IMR-90 (cell line): ENCODE data around the gene ARHGEF12. TPM values are rescaled to one million over a fixed set of nuclear protein-coding genes. Genes with fewer than 3 reads are reported as not detected.
A peak's percentile ranks its signal among the peaks of the same experiment; 100 is the strongest.

Source experiments
- ATAC-seq: fragments of 200-7000 bp; cut with Tn5 transposase; 2 replicates; pipeline ENCODE4 v1.9.1; 2020; ENCODE audit warnings: low read depth, mild to moderate bottlenecking, moderate library complexity
- BruUV-seq: library from RNA; stranded (reverse); fragments of 400-500 nt; replicated peaks from 2 replicates; lab custom pipeline; 2021; lab: Mats Ljungman, UMichigan
- CTCF ChIA-PET: fragments of 300-600 bp; formaldehyde crosslinking; extraction: SDS; loops from one replicate; lab custom pipeline; 2021; ENCODE audit warnings: antibody characterized with exemption; lab: Yijun Ruan, JAX
- POLR2A ChIA-PET: fragments of 300-600 bp; sonication (Branson Sonifier 250); formaldehyde crosslinking; loops from one replicate; lab custom pipeline; 2022; ENCODE audit warnings: antibody characterized with exemption; ENCODE audit not compliant: unreplicated experiment; lab: Charles Lee
- DNase-seq: peaks from one replicate; pipeline ENCODE4 v3.0.0; 2013
- H2AFZ ChIP-seq: replicated peaks from 2 replicates; pipeline ENCODE3; 2013; ENCODE audit warnings: low read length, mild to moderate bottlenecking; ENCODE audit not compliant: poor library complexity
- H2AK5ac ChIP-seq: 2 replicates; pipeline ENCODE4 v1.6.1; 2013; ENCODE audit warnings: low read depth, low read length, inconsistent platforms
- H2AK9ac ChIP-seq: replicated peaks from 2 replicates; pipeline ENCODE3; 2013; ENCODE audit warnings: mild to moderate bottlenecking, low read depth, low read length, moderate library complexity; ENCODE audit not compliant: poor library complexity
- H2BK120ac ChIP-seq: 2 replicates; pipeline ENCODE4 v1.6.1; 2013; ENCODE audit warnings: low read depth, low read length, inconsistent platforms
- H2BK15ac ChIP-seq: 3 replicates; pipeline ENCODE4 v1.6.1; 2013; ENCODE audit warnings: low read depth, low read length, inconsistent platforms
- H2BK20ac ChIP-seq: 2 replicates; pipeline ENCODE4 v1.6.1; 2013; ENCODE audit warnings: low read depth, mild to moderate bottlenecking, inconsistent platforms, low read length, moderate library complexity
- H2BK5ac ChIP-seq: 2 replicates; pipeline ENCODE4 v1.6.1; 2013; ENCODE audit warnings: mild to moderate bottlenecking, low read depth, low read length, inconsistent platforms; ENCODE audit not compliant: poor library complexity, severe bottlenecking
- H3K14ac ChIP-seq: replicated peaks from 2 replicates; pipeline ENCODE4 v1.6.1; 2013; ENCODE audit warnings: low read depth, low read length, inconsistent platforms
- H3K18ac ChIP-seq: 2 replicates; pipeline ENCODE4 v1.6.1; 2013; ENCODE audit warnings: low read depth, low read length, control low read depth
- H3K23ac ChIP-seq: 2 replicates; pipeline ENCODE4 v1.6.1; 2013; ENCODE audit warnings: low read depth, low read length, inconsistent platforms
- H3K27ac ChIP-seq: 2 replicates; pipeline ENCODE4 v1.5.1; 2013; ENCODE audit warnings: mild to moderate bottlenecking, control low read depth, low read length; ENCODE audit not compliant: insufficient read depth
- H3K27me3 ChIP-seq: 2 replicates; pipeline ENCODE4 v1.6.1; 2013; ENCODE audit warnings: low read length; ENCODE audit not compliant: control insufficient read depth, insufficient read depth
- H3K36me3 ChIP-seq: 2 replicates; pipeline ENCODE4 v1.6.1; 2013; ENCODE audit warnings: low read length, mixed read lengths; ENCODE audit not compliant: control insufficient read depth, insufficient read depth
- H3K4ac ChIP-seq: 2 replicates; pipeline ENCODE4 v1.6.1; 2013; ENCODE audit warnings: low read depth, low read length, inconsistent platforms
- H3K4me1 ChIP-seq: 2 replicates; pipeline ENCODE4 v1.6.1; 2013; ENCODE audit warnings: low read length, mixed read lengths; ENCODE audit not compliant: control insufficient read depth, insufficient read depth
- H3K4me2 ChIP-seq: 2 replicates; pipeline ENCODE4 v1.6.1; 2013; ENCODE audit warnings: low read depth, mild to moderate bottlenecking, control low read depth, low read length, moderate library complexity
- H3K4me3 ChIP-seq: 2 replicates; pipeline ENCODE4 v1.5.1; 2013; ENCODE audit warnings: low read depth, mild to moderate bottlenecking, control low read depth, low read length, moderate library complexity; ENCODE audit not compliant: insufficient read depth
- H3K56ac ChIP-seq: 2 replicates; pipeline ENCODE4 v1.6.1; 2013; ENCODE audit warnings: low read length, inconsistent platforms; ENCODE audit not compliant: insufficient read depth; ENCODE audit errors: extremely low read depth
- H3K79me1 ChIP-seq, 2 experiments: 2 replicates each; pipeline ENCODE4 v1.6.1; 2013; ENCODE audit warnings: low read length in 2 of 2, inconsistent platforms in 1 of 2, low read depth in 1 of 2
- H3K9ac ChIP-seq: 2 replicates; pipeline ENCODE4 v1.6.1; 2013; ENCODE audit warnings: low read depth, low read length, control low read depth
- H3K9me1 ChIP-seq: 2 replicates; pipeline ENCODE4 v1.6.1; 2013; ENCODE audit warnings: low read length, inconsistent platforms; ENCODE audit not compliant: insufficient read depth
- H3K9me3 ChIP-seq: 2 replicates; pipeline ENCODE4 v1.6.1; 2013; ENCODE audit warnings: low read length; ENCODE audit not compliant: control insufficient read depth, insufficient read depth
- H4K20me1 ChIP-seq: 2 replicates; pipeline ENCODE4 v1.6.1; 2013; ENCODE audit warnings: low read length, inconsistent platforms; ENCODE audit not compliant: insufficient read depth
- H4K5ac ChIP-seq: 2 replicates; pipeline ENCODE4 v1.6.1; 2013; ENCODE audit warnings: mild to moderate bottlenecking, low read depth, low read length, control low read depth
- H4K8ac ChIP-seq, 2 experiments: 2 replicates each; pipeline ENCODE4 v1.6.1; 2013; ENCODE audit warnings: low read depth in 2 of 2, low read length in 2 of 2, control low read depth in 1 of 2, inconsistent platforms in 1 of 2
- H4K91ac ChIP-seq: 2 replicates; pipeline ENCODE4 v1.6.1; 2013; ENCODE audit warnings: low read depth, low read length, inconsistent platforms; ENCODE audit not compliant: insufficient read depth
- CEBPB ChIP-seq: IDR thresholded peaks from 2 replicates; pipeline ENCODE4 v1.6.1; 2012; ENCODE audit warnings: low read depth, low read length, improper control_type of control experiment
- MAZ ChIP-seq: IDR thresholded peaks from 2 replicates; pipeline ENCODE4 v1.6.1; 2012; ENCODE audit warnings: low read depth, mild to moderate bottlenecking, low read length, improper control_type of control experiment, moderate library complexity, borderline replicate concordance
- MXI1 ChIP-seq: IDR thresholded peaks from 2 replicates; pipeline ENCODE4 v1.6.1; 2012; ENCODE audit warnings: low read depth, mild to moderate bottlenecking, low read length, moderate library complexity, borderline replicate concordance
- WGBS, 2 experiments: methylation state at CpG; one replicate each; pipeline versions ENCODE4 v1.1.5 to v1.1.7; 2013; ENCODE audit warnings: missing lambda C conversion rate in 2 of 2; ENCODE audit not compliant: insufficient read length in 1 of 2; ENCODE audit errors: extremely low coverage in 2 of 2; 5-methylcytosine and 5-hydroxymethylcytosine counted together
- dilution Hi-C: fragments of 300-500 bp; cut with HindIII; formaldehyde crosslinking; loops from one replicate; pipeline ENCODE4 v1.14.3; 2018; ENCODE audit warnings: low sequenced_read_pairs; ENCODE audit not compliant: unreplicated experiment
- in situ Hi-C: fragments of 300-500 bp; cut with MboI; formaldehyde crosslinking; loops from 3 replicates; pipeline ENCODE4 v1.14.3; 2019; ENCODE audit warnings: low sequenced_read_pairs, inconsistent platforms, mixed read lengths
- intact Hi-C: fragments of 100-400 bp; cut with micrococcal nuclease; formaldehyde crosslinking; loops from 2 replicates; pipeline ENCODE4 v1.10.0; 2022
- polyA plus RNA-seq, 3 experiments: library from polyadenylated mRNA; depleted of rRNA; stranded (reverse); fragments of >200 nt; gene quantifications; 2 replicates each; pipeline ENCODE4 v1.2.3, GENCODE V29; 2012; ENCODE audit warnings: low replicate concordance in 1 of 3
- total RNA-seq: library from RNA; depleted of rRNA; stranded (reverse); fragments of >200 nt; gene quantifications from 2 replicates; pipeline ENCODE4 v1.2.3, GENCODE V29; 2012

ARHGEF12 gene
- total and polyA plus RNA-seq, 2 of the 4 experiments (the other 2 are of a cell fraction): 25.5 to 115 TPM

DNA sequence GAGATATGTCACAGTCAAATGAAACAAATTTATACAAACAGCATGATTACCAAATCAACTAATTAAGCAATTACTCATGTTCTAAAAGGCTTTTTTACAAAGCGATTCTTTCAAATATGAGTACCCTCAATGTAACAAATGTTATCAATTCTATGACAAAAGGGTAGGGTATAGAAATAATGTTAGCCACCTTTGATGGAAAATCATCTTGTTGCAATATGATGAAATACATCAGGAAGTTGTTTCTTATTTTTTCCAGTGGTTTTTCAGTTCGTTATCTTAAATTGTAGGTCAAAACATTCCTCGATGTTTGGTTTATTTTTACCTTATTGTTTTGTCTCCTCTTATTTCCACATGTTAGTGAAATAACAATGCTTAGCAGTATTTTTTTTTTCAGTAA is 6.5 kb downstream of the ARHGEF12 start:
- DNase-seq (no peak), ATAC-seq (no peak)
- Histone ChIP-seq H3K9me1 (peaks cover 7% of the 10 kb centered on the region), H2BK20ac (no peak overlapping the region), H4K5ac (no peak overlapping the region), H3K4me2 (no peak overlapping the region), H3K4me3 (no peak overlapping the region), H3K56ac (no peak overlapping the region), H2AFZ (no peak overlapping the region), H2BK120ac (no peak overlapping the region), H3K27me3 (no peaks in the 10 kb centered on the region), H3K27ac (no peak overlapping the region), H3K79me1 (peaks cover 0 to 46% of the 10 kb centered on the region in 2 experiments; a peak in 2 of 4 replicates), H2AK5ac (no peak overlapping the region), H3K23ac (no peak overlapping the region), H3K18ac (no peak overlapping the region), H3K9me3 (no peaks in the 10 kb centered on the region), H3K4me1 (peaks cover 6% of the 10 kb centered on the region), H4K8ac (no peak overlapping the region), H2BK15ac (no peak overlapping the region), H2AK9ac (no peak overlapping the region), H3K14ac (no peak overlapping the region), H4K91ac (no peak overlapping the region), H3K36me3 (no peaks in the 10 kb centered on the region), H3K4ac (no peak overlapping the region), H4K20me1 (peaks cover 82% of the 10 kb centered on the region), H2BK5ac (no peak overlapping the region), H3K9ac (no peak overlapping the region)
- dilution Hi-C loops: no loop called here
- intact Hi-C loops: no loop called here
- TF ChIP-seq MXI1 (no peak), CEBPB (0 out of 2 replicates have a peak, but pooled peaks have one; percentile 17), MAZ (no peak)
- ChIA-PET POLR2A (no interaction called here), CTCF (interaction anchor here (1.0 kb wide), 1 partner anchor 44 kb away, joined by 3 read pairs; no protein-coding TSS in a partner anchor)
- in situ Hi-C loops: loop anchor here (25.0 kb wide), 1 partner anchor 95 kb away; no protein-coding TSS in a partner anchor
- BruUV-seq: no TSS peak
- WGBS, 2 experiments: no CpG with 5 or more reads among the region's 3 CpGs
